ENCODE results near the gene LRRN4CL.
"Not testable (repeated sequence)": the region's sequence is repeated elsewhere in the genome, so short reads cannot be mapped to it uniquely, and the experiment has no call there.

Gene LRRN4CL

DNA sequence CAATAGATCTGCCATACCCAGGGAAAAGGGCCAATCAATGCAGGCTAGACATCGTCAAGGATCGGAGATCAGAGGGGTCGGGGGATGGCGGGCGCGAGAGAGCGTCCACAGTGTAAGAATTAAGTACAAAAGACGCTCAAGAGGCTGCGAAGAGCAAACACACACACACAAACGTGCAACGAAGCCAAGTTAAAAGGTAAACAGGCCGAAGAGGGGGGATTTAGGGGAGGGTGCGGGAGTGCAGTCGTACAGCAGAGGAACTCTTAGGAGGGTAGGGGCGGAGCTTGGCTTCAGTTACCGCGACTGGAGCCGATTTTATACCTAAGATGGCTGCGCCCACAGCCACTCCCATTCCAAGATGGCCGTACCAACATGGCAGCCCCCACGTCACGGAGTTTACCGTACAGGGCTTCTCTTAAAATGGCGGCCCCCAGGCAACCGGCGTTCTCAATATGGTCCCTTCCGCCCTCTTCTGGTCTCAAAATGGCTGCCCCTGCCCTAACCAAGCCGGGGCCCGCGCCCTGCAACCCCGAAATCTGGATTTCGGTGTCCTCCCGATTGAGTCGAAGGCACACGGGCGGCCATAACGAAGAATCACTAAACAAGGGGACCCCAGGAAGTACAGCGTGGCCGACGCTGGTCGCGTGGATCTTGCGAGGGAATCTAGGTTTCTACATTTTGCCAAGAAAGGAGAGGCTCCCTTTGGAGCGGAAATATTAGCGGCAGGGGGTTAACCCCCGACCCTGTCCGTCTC, 20.1 kb upstream of the LRRN4CL start:
- peak; percentile 96 for DNase-seq (ENCODE audit: low spot score)

DNA sequence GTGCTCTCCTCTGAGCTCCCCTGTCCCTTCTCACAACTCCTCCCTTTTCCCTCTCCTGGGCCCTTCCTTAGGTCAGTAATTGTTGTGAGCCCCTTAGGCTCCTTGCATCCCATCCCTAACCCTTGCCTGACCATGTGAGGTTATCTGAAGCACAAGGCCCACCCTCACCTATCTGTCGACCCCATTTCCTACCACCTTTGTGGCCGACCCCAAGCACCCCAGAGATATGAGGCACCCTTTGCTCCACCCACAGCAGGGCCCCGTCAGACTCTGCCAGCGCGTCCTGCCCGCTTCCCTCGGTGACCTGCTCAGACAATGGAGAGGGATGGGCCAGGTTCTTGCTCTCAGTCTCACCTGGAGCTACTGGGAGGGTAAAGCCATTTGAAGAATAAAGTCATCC, 19.5 kb upstream of the LRRN4CL start:
- DNase-seq (ENCODE audit: low spot score): no peak

DNA sequence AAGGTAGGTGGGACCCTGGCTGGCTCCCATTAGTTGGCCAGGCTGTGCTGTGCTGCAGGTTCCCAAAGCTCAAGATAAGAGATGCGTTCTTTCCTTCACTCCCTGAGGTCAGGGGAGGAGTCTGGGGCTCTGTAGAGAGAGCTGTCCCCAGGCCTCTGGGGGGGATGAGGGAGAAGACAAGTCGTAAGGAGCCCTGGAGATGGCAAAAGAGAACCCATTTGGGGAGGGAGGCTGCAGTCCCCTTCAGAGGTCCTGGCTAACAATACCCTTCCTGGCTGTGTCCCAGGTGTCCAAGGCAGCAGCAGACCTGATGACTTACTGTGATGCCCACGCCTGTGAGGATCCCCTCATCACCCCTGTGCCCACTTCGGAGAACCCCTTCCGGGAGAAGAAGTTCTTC, 19.1 kb upstream of the LRRN4CL start:
- no peak for DNase-seq (ENCODE audit: low spot score)

DNA sequence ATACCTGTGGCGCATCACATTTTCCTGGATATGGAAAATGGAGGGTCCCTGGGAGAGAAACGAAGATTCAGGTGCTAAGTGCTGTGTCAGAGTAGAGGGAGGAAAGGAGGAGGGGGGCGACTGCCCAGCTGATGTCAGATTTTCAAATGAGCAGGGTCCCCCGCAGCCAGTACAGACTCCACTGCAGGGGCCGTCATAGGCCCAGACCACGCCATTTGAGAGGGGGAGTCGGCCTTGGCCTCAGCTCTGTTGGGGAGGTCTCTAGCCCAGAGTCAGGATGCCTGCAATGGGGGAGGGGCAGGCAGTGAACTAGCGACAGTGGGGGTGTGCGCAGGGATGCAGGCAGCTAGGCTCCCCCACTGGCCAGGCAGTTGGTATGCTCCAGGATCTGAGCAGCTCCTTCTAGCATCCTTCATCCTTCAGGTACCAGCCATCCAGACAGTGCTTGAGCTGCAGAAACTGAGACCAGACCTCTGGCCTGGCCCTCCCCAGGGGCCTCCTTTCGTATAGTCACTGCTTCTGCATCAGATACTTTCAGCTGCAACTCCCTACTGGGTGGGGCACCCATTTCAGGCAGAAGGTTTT, 18.0 kb upstream of the LRRN4CL start, which contains the start of the genes BSCL2 and GNG3:
TSS of gene BSCL2 (minus strand) at position 148 of the 585 bp plus-strand sequence. CDS start 229 bp downstream, outside the sequence.
TSS of gene GNG3 (plus strand) at position 400 of the 585 bp plus-strand sequence. CDS start 620 bp downstream, outside the sequence.
- no peak for DNase-seq (ENCODE audit: low spot score)

DNA sequence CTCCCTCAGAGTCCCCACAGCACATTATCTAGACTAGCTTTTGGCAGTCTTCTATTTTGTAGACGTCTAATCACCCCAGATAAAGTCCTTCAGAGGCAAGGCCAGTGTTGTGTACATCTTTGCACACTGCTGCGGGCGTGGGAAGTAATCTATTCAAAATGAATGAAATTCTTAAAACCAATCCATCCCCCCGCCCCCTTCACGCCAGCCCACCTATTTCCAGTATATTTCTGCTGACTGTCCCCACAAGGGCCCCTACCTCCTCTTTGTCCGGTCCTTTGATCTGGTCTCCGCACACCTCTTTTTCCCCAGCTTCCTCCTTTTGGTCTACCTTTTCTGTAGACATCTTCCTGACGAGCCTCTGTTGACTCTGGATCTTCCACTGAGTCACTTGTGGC, 17.5 kb upstream of the LRRN4CL start:
- DNase-seq (ENCODE audit: low spot score): no peak

DNA sequence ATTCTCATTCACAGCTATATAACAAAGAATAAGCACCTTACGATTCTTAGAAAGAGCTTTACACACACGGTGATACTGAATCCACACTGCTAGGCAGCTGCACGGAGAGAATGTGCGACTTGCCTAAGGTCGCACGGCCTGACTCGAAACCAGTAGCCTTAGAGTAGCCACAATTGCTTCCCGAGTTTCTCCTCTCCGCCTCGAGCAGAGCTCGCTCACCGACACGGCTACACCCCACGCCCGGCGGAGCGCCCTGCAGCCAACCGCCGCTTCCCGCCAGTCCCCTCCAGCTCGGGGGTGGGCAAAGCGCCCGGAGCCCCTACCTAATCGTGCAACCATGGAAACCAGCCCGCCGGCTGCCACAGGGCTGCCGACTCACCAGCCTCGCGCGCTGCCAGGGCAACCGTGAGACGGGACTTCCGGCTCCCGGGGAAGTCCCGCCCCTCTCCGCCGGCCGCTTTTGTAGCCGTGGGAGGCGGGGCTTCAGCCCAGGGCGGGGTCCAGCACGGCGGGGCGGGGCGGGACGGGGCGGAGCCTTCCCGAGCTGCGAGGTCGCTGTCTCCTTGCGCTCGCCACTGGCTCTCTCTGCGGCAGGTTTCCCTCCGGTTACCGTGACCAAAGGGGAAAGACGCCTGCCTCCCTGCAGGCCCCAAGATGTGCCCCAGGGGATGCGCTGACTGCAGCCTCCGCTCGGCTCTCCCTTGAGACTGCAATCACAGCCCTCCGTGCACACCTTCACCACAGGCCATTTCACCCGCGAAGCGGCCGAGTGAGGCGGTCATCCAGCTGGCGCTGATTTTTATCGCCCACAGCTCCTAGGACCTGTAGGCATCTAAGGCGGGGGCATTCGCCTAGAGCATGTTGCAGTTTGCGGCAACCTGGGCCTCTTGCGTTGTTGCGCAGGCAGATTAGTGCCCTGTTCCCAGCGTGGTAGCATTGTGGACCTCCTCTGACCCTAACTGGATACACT, 16.8 kb upstream of the LRRN4CL start:
- peak; percentile 97 for DNase-seq (ENCODE audit: low spot score)

DNA sequence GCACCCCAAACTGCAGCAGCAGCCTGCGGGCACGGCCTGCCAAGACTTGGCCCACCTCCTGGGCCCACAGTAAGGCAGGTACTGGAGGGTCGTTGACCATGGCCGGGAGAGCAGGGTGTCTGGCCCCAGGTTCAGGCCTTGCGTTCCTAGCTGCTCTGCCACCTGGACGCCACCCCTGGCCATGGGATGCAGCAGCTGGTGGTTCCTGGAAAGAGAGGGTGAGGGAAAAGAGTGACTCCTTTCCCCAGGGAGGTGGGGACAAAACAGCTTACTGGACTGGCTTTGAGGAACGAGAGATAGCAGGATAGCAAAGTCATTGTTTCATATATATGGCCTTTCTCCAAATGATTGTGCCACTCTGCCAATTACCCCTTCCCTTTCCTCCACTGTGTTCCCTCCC, 16.1 kb upstream of the LRRN4CL start:
- DNase-seq (ENCODE audit: low spot score): no peak

DNA sequence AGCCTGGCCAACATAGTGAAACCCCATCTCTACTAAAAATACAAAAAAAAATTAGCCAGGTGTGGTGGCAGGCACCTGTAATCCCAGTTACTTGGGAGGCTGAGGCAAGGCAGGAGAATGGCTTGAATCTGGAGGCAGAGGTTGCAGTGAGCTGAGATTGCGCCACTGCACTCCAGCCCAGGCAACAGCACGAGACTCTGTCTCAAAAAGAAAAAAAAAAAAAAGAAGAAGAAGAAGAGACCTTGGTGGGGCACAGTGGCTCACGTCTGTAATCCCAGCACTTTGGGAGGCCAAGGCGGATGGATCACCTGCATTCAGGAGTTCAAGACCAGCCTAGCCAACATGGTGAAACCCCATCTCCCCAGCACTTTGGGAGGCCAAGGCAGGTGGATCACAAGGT, 14.6 kb upstream of the LRRN4CL start:
- not testable (repeated sequence) for DNase-seq (ENCODE audit: low spot score)

DNA sequence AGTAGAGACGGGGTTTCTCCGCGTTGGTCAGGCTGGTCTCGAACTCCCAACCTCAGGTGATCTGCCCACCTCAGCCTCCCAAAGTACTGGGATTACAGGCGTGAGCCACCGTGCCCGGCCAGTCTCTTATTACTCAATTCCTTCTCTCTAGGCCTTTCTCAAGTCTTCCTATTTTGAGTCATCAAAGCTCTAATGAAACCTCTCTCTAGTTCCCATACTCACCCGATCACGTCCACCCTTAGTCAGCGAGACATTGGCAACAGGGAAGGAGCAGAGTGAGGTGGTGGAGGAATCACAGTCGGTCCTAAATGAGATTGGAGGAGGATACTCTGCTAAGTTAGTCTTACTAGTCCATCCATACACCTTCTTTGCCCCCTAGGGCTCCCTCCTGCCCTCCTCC, 12.9 kb upstream of the LRRN4CL start:
- no peak for DNase-seq (ENCODE audit: low spot score)

DNA sequence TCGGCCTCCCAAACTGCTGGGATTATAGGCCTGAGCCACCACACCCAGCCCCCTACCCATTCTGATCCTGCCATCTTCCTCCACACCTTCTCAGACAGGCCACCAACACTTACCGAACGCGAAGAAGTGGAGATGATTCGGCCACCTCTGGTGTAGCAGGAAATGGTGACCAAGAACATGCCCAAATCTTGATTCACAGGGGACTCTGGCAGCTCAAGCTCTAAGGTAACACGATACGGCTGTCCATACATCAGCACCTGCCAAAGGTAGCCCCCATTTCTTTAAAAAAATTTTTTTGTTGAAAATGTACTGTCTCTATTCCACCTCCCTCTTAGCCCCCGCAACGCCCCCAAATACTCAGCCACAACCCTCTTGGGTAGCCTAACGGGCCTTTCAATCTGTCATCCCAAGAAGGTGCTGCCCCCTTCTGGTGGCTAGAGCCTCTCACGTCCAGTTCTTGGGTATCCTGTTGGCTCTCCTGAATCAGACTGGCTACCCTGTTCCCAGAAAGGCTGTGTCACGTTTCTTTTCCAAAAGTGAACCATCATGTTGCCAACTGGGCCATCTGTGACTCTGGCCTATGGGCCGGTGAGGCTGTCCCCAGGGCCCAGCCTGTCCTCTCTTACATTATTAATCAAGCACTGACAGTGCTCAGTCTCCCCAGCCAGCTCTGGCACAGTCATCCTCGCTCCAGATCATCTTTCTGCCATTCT, 5.3 kb upstream of the LRRN4CL start:
- peak; percentile 78 for DNase-seq (ENCODE audit: low spot score)

DNA sequence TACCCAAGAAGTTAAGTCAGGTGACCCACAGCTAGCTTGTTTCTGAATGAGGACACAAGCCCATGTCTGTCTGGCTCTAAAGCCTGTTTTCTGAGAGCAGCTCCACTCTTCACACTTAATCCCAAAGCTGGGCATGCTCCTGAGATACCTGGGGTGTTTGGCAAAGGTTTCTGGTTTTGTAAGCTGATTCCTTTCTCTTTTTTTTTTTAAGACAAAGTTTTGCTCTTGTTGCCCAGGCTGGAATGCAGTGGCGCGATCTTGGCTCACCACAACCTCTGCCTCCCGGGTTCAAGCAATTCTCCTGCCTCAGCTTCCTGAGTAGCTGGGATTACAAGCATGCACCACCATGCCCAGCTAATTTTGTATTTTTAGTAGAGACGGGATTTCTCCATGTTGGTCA, 4.3 kb upstream of the LRRN4CL start:
- DNase-seq (ENCODE audit: low spot score): not testable (repeated sequence)

DNA sequence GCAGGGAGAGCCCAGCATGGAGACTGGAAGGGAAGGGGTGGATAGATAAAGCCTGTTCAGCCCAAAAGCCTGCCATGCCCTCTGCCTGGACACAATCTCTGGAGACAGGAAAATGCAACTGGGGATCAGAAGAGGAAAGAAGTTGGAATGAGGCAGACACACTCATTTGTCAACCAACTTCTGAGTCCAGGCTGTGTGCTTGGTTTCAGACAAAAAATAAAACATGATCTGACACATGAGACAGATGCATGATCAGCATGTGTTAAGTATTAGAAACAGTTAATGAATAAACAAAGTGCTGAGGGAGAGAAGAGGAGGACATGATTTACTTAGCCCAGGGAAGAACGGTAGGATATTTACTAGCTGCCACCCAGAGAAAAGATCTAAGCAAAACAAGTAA, 839 bp downstream of the LRRN4CL start:
- DNase-seq (ENCODE audit: low spot score): no peak

DNA sequence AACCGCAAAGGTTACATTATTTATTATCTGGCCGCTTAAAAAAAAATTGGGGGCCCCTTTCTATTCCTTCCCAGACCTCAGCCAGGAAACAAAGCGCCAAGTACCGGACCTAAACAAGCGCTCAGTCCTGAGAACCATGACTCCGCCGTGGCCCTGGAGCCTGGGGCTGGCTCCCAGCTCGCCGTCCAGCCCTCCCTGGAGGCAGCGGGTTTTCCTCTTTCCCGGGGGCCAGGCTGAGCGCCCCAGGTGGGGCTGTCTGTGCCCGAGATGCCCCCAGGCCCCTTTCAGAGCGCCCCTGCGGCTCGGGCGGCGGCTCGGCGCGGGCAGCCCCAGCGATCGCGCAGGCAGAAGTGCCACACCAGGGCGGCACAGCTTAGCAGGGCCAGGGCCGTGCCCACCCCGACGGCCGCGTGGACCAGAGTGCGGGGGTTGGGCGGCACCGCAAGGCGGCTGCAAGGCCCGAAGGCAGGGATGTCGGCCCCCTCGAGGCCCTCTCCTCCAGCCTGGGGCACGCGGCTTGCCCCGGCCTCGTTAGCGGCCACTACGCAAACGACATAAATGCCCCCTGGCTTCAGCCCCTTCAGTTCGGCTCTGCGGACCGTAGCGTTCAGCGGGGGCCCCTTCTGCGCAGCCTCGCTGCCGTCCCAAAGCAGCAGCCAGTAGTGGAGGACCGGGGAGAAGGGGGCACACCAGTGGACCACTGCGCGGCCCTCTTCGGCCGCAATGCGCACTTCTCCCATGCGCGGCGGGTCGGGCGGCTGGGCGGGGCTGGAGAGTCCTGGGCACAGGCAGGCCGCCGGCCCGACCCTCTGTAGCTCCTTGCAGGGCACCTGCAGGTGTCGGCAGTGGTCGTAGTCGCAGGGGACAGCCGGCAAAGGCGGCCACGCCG, 1.6 kb downstream of the LRRN4CL start:
- no peak for DNase-seq (ENCODE audit: low spot score)

DNA sequence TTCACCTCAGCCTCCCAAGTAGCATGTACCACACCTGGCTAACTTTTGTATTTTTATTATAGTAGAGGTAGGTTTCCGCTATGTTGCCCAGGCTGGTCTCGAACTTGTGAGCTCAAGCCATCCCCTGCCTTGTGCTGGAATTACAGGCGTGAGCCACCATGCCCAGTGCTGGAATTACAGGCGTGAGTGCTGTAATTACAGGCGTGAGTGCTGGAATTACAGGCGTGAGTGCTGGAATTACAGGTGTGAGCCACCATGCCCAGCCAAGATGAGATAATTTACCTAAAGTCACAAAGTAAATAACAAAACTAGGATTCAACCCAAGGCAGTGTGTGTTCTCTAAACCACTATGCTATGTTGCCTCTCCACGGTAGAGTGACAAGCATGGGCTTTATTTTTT, 6.8 kb downstream of the LRRN4CL start:
- DNase-seq (ENCODE audit: low spot score): no peak

DNA sequence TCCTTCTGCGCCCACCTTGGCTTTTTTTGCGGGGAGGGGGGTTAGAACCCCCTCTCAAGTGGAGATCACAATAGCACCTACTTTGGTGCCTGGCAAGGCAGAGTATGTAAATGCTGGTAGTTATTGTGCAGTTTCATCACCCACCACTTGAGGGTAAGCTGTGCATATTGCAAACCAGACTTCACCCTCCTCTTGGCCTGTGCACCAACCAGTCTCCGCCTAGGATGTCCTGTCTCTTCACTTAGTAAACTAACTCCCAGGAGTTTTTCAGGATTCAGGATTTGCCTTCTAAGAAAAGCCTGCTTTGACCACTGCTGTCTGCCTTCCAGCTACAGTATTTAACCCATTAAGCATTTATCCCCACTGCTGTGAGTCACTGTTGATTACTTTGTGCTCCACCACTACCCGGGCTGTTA, 8.5 kb downstream of the LRRN4CL start:
- DNase-seq (ENCODE audit: low spot score): no peak

DNA sequence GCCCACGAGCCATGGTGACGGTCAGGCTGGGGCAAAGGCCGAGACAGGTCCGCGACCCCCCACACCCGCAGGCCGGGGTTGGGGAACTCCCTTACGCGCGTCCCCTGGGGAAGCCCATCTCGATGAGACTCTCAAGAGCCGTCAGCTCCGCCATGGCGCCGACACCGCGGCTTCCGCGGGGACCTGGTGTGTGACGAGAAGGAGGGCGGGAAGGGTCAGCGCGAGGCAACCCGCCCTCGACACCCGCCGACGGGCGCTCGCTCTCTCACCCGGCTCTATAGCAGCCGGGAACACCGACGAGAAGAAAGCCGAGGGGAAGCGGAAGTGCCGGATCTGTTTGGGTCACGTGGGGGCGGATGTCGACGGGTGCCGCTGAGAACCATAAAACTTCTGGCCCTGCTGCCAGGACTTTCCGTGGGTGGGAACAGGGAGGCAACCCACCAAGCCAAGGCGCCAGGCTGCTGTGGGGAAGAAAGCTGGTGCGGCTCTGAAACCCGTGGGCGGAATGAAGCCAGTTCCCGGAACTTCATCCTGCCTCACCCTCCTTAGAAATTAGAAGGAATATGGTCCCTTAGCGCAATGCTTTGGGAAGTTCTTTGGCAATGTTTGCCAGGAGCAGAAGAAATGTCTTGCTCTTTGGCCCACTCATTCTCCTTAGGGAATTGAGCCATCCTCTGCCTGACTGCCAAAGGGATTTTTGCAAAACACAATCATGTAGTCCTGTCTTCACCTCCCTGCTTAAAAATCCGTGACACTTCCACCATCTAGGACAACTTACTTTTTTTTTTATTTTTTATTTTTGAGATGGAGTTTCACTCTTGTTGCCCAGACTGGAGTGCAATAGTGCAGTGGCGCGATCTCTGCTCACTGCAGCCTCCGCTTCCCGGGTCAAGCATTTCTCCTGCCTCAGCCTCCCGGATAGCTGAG, 10.3 kb downstream of the LRRN4CL start, which contains the start of gene UBXN1:
TSS of gene UBXN1 (minus strand) at position 304 of the 927 bp plus-strand sequence. CDS start at position 154, 150 bp downstream.
- peak; percentile 97 for DNase-seq (ENCODE audit: low spot score)

DNA sequence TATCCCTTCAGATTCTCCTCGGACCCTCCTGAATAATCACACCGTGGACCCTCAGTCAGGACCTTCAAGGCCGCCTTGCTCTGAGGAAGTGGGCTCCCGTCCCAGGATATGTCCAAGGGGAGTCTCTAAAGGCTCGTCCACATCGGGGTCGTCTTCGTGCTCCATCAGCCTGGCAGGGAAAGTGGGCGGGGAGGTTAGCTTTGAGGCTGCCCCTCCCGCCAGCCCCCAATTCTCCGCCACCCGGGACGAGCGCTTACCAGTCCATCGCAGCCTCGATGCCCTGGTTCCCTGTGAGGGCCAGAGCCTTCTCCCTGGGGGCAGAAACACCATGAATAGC, 10.9 kb downstream of the LRRN4CL start:
- no peak for DNase-seq (ENCODE audit: low spot score)

DNA sequence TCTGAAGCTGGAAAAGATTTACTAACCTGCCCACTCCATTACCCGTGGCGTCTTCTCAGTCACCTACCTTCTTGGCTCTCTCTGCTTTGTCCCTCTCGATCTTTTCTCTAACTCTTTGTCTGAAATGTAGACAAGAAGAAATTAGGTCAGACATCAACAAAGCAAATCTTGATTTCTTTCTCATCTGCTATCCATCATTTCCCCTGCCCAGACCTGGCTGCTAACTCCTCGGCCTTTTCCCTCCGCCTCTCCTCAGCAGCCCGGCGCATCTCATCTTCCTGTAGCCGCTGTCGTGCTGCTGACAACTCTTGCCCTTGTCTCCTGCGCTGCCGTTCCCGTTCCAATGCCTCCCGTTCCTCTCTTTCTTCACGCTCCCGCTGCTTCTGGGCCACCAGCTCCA, 11.6 kb downstream of the LRRN4CL start:
- DNase-seq (ENCODE audit: low spot score): no peak

DNA sequence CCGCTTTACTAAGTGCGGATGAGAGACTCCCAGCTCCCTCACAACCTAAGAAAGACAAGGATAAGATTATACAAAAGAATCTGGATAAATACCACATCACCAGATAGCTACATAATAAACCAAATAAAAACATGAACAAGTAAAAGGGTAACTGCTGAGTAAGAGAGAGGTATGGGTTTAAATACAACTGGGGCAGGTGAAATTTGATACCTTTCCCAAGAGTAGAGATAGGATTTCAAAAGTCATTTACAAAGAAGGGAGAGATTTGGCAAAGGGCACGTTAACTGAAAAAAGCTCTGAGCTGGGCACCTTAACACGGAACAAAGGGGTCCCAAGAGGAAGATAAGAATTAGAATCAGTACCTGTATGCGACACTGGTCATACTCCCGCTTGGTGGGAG, 12.2 kb downstream of the LRRN4CL start:
- no peak for DNase-seq (ENCODE audit: low spot score)

DNA sequence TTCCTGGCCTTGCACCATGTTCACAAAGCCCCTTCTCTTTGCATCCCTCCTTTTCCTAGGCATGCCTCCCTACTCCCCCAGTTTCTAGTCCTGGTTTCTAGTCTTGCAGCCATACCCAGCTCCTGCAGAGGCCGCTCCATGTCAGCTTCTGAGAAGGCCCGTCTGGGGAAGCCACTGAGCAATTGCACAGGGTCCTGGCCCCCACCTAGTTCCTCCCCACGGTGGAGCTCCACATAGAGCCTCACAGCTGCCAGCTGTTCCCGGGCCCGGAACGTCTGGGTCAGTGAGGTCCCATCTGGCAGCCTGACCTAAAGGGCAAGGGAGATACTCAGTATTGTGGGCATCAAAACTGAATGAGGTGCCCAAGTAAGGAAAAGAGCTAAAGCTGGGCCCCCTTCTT, 12.6 kb downstream of the LRRN4CL start:
- no peak for DNase-seq (ENCODE audit: low spot score)

All from left forelimb (tissue), 1 donor.